OCI-LY3 (cell line): ENCODE measurements around the gene STRADA.

Experiments
- EZH2phosphoT487 ChIP-seq: fragments of 200-600 bp; shearing (Covaris generic); IDR thresholded peaks from 2 replicates; pipeline ENCODE4 v1.6.1; 2018; ENCODE audit warnings: antibody characterized with exemption, mixed run types, low read depth
- TF ChIP-seq, protein P1 (sequence below): fragments of 200-600, 300-600 bp; sonication (generic); IDR thresholded peaks from 2 replicates; pipeline ENCODE4 v1.5.1; 2014; ENCODE audit warnings: antibody characterized with exemption, low read length, low read depth

DNA sequence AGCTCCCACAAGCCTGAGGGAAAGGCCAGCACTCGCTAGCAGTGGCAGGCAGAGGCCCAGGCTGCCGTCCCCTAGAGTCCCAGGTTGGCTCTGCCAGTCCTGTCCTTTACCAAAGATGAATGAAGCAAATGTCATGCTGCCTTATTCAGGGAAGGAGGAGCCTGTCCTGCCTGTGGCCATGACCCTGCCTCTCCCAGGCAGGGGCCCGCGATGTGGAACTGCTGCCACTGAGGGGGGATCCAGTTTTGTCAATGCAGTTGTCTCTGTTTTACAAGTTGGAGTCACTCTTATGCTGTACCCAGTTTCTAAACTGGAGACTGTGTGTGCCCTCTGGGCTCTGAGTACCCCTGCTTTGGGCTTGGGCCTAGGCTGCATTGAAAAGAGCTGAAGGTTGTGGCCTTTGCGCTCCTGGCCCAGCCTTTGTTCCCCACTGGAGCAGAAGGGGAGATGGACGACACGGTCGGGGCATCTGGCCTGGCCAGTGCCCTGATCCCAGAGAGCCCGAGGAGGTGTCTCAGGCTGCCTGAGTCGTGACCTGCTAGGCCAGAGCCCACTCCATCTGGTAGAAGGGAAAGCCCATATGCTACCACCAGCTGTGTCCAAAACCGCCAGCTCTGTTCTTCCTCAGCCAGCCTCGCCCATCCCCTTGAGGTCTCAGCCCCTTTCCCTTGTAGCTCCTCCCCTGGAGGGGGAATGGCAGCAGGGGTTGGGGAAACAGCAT is 47.2 kb downstream of the STRADA start:
- TF ChIP-seq, protein P1, sequence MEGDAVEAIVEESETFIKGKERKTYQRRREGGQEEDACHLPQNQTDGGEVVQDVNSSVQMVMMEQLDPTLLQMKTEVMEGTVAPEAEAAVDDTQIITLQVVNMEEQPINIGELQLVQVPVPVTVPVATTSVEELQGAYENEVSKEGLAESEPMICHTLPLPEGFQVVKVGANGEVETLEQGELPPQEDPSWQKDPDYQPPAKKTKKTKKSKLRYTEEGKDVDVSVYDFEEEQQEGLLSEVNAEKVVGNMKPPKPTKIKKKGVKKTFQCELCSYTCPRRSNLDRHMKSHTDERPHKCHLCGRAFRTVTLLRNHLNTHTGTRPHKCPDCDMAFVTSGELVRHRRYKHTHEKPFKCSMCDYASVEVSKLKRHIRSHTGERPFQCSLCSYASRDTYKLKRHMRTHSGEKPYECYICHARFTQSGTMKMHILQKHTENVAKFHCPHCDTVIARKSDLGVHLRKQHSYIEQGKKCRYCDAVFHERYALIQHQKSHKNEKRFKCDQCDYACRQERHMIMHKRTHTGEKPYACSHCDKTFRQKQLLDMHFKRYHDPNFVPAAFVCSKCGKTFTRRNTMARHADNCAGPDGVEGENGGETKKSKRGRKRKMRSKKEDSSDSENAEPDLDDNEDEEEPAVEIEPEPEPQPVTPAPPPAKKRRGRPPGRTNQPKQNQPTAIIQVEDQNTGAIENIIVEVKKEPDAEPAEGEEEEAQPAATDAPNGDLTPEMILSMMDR, result no peak
- TF ChIP-seq EZH2phosphoT487, result no peak
